ENCODE measurements around the gene CENPP. TPM values are rescaled to one million over a fixed set of nuclear protein-coding genes. Genes with fewer than 3 reads are reported as not detected.

CENPP gene
- total RNA-seq, 1 donor from 2014 or later: 9.3 TPM

DNA sequence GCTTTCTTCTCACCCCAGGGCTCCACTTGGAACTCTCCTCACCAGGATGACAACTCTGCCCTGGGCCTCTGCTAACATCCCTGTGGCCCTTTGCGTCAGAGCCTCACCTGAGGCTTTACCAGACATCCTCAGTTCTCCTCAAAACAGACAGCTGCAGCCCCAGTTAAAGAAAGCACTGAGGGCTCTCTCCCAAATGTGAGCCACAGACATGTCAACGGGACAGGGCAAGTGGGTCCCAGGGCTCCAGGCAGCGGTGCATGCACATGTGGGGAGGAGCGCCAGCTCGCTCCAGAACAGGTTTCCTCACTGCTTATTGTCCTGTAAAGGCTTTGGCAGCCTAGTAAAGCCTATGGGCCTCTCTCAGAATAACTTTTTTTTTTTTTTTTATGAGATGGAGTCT is 306.9 kb downstream of the CENPP start:
- H3K36me3 ChIP-seq: peaks cover 0 to 35% of the 10 kb centered on the region in 2 donors

DNA sequence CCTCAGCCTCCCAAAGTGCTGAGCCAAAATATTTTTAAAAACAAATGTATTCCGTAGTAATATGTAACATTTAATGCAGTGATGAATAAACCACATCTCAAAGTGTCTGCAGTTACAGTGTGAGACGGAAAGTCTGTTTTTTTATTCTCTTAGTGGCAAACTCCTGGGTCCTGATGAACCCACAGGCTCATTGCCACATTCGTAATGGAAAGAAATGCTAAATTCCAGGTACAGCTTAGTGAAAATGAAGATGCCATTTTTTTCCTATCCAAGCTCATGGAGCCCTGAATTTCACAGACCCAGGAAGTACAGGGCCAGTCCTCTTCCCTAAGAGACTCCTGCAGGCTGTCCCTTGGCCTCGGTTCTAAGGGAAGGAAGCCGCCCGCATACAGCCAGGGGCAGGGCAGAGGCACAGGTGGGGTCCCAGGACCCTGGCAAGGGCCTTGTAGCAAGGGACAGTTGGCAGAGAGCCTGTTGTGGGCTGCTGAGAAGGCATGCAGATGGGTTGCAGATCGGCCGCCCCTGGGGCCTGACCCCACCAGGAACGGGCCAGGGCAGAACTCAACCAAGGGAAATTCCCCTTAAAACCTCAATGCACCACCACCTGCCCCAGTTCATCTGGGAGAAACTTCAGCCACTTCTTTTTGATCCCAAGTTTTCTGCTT is 308.0 kb downstream of the CENPP start:
- DNase-seq (ENCODE audit: extremely low spot score in 2 of 2): peak in 1 of 2 donors; percentile 79
- Histone ChIP-seq H3K4me3 (no peak overlapping the region), H3K9me3 (no peaks in the 10 kb centered on the region), H3K27me3 (no peaks in the 10 kb centered on the region), H3K27ac (peak overlapping the region; percentile 37), H3K36me3 (peaks cover 0 to 41% of the 10 kb centered on the region in 2 donors), H3K4me1 (no peaks in the 10 kb centered on the region)
- intact Hi-C loops (cut with DNase I): loop anchor here (5.0 to 10.0 kb wide), 2 partner anchors 129 to 291 kb away; no protein-coding TSS in a partner anchor
- TF ChIP-seq, protein P1, sequence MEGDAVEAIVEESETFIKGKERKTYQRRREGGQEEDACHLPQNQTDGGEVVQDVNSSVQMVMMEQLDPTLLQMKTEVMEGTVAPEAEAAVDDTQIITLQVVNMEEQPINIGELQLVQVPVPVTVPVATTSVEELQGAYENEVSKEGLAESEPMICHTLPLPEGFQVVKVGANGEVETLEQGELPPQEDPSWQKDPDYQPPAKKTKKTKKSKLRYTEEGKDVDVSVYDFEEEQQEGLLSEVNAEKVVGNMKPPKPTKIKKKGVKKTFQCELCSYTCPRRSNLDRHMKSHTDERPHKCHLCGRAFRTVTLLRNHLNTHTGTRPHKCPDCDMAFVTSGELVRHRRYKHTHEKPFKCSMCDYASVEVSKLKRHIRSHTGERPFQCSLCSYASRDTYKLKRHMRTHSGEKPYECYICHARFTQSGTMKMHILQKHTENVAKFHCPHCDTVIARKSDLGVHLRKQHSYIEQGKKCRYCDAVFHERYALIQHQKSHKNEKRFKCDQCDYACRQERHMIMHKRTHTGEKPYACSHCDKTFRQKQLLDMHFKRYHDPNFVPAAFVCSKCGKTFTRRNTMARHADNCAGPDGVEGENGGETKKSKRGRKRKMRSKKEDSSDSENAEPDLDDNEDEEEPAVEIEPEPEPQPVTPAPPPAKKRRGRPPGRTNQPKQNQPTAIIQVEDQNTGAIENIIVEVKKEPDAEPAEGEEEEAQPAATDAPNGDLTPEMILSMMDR (IDR thresholded peaks at IDR 0.05): no peak
- TF ChIP-seq POLR2A (IDR thresholded peaks at IDR 0.05): no peak
- TF ChIP-seq POLR2AphosphoS5 (IDR thresholded peaks at IDR 0.05; ENCODE audit: insufficient read depth in 1 of 2, low read depth in 1 of 2): no peak

More for the DNA sequence above, 306.9 kb downstream of the CENPP start:
- peak in 1 of 2 donors; percentile 83 for DNase-seq (ENCODE audit: extremely low spot score in 2 of 2)
- no peaks in the 10 kb centered on the region for H3K27me3 ChIP-seq
- no peak overlapping the region for H3K4me3 ChIP-seq
- H3K9me3 ChIP-seq: no peaks in the 10 kb centered on the region
- H3K27ac ChIP-seq: peak overlapping the region; percentile 0
- no peaks in the 10 kb centered on the region for H3K4me1 ChIP-seq
- intact Hi-C loops (cut with DNase I): loop anchor here (5.0 to 10.0 kb wide), 2 partner anchors 128 to 290 kb away; no protein-coding TSS in a partner anchor
- TF ChIP-seq POLR2A (IDR thresholded peaks at IDR 0.05) (no peak), POLR2AphosphoS5 (IDR thresholded peaks at IDR 0.05; ENCODE audit: insufficient read depth in 1 of 2, low read depth in 1 of 2) (no peak)
- TF ChIP-seq, protein P1 (IDR thresholded peaks at IDR 0.05): no peak

DNA sequence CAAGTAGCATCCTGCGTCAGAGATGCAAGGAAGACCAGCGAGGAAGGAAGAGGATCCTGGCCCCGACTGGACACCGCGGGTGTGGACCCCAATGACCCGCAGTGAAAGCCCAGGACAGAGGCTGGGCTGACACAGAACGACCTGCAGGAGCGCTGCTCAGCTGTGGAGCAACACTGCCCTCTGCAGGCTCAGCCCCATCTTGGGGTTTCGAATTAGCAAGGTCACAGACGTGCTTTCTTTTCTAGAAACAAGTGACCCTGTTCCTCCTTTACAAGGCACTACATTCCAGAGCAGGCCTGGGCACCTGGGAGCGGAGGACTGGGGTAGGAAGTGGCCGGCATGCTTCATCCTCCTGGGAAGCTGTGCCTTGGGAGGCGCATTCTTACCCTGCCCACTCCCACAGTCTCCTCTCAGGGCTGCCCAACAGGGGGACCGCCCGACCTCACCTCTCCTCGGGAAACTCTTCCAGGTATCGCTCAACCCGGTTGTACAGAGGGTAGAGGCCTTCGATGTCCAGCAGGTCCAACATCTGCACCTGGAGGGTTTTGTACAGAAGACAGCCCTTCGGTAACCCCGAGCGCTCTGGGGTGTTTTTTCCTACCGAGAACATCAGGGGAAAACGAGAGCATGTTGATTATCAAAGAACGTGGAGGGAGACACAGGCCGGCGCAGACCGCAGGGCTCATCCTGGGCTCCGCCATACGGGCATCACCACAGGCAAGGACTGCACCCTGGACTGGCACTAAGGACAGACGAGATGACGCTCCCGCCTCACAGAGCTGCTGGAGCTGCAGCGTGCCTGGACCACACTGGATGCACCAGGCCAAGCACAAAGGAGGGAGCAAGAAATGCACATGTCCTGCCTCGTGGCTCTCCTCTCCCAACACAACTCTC is 309.2 kb downstream of the CENPP start:
- peaks cover 0 to 50% of the 10 kb centered on the region in 2 donors for H3K36me3 ChIP-seq
- DNase-seq (ENCODE audit: extremely low spot score in 2 of 2): peak; percentile 81 to 85
- peak overlapping the region; percentile 37 for H3K27ac ChIP-seq
- intact Hi-C loops (cut with DNase I): loop anchor here (5.0 to 10.0 kb wide), 2 partner anchors 130 to 293 kb away; no protein-coding TSS in a partner anchor
- no peaks in the 10 kb centered on the region for H3K4me1 ChIP-seq
- no peaks in the 10 kb centered on the region for H3K9me3 ChIP-seq
- no peaks in the 10 kb centered on the region for H3K27me3 ChIP-seq
- H3K4me3 ChIP-seq: no peak overlapping the region
- TF ChIP-seq, protein P1 (IDR thresholded peaks at IDR 0.05): peak; percentile 63 to 94 (median 87)
- TF ChIP-seq POLR2AphosphoS5 (IDR thresholded peaks at IDR 0.05; ENCODE audit: insufficient read depth in 1 of 2, low read depth in 1 of 2): peak in 1 of 2 donors; percentile 33
- TF ChIP-seq POLR2A (IDR thresholded peaks at IDR 0.05): no peak

DNA sequence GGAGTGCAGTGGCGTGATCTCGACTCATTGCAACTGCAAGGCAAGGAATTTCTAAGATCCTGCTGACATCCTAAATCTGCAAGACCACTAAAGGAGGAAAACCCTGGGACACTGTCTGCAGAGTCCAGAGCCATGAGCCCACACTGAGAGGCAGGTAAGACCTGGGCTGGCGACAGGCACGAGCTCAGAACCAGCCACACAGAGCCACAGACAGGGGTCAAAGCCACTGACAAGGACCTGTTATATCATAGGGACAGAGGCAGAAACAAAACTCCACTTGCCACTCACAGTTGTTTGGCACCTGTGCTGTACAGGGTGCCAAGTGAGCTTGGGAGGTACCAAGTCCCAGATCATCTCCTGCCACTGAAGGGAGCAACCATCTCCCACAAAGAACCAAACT is 310.0 kb downstream of the CENPP start:
- H3K4me3 ChIP-seq: no peak overlapping the region
- no peaks in the 10 kb centered on the region for H3K4me1 ChIP-seq
- H3K36me3 ChIP-seq: peaks cover 0 to 58% of the 10 kb centered on the region in 2 donors
- intact Hi-C loops (cut with DNase I): loop anchor here (10.0 kb wide), 1 partner anchor 131 kb away; no protein-coding TSS in a partner anchor
- peak; percentile 44 to 70 for DNase-seq (ENCODE audit: extremely low spot score in 2 of 2)
- no peaks in the 10 kb centered on the region for H3K9me3 ChIP-seq
- no peaks in the 10 kb centered on the region for H3K27me3 ChIP-seq
- H3K27ac ChIP-seq: no peak overlapping the region
- TF ChIP-seq POLR2A (IDR thresholded peaks at IDR 0.05): no peak
- TF ChIP-seq, protein P1 (IDR thresholded peaks at IDR 0.05): no peak
- no peak for TF ChIP-seq POLR2AphosphoS5 (IDR thresholded peaks at IDR 0.05; ENCODE audit: insufficient read depth in 1 of 2, low read depth in 1 of 2)

All from vagina (tissue), 2 donors.